Fibroblast of skin of right quadriceps (primary cell): ENCODE measurements around the gene PSD2.

Source experiments
- DNase-seq: peaks from one replicate; pipeline ENCODE4 v3.0.0-alpha.2; 2013

PSD2 gene

DNA sequence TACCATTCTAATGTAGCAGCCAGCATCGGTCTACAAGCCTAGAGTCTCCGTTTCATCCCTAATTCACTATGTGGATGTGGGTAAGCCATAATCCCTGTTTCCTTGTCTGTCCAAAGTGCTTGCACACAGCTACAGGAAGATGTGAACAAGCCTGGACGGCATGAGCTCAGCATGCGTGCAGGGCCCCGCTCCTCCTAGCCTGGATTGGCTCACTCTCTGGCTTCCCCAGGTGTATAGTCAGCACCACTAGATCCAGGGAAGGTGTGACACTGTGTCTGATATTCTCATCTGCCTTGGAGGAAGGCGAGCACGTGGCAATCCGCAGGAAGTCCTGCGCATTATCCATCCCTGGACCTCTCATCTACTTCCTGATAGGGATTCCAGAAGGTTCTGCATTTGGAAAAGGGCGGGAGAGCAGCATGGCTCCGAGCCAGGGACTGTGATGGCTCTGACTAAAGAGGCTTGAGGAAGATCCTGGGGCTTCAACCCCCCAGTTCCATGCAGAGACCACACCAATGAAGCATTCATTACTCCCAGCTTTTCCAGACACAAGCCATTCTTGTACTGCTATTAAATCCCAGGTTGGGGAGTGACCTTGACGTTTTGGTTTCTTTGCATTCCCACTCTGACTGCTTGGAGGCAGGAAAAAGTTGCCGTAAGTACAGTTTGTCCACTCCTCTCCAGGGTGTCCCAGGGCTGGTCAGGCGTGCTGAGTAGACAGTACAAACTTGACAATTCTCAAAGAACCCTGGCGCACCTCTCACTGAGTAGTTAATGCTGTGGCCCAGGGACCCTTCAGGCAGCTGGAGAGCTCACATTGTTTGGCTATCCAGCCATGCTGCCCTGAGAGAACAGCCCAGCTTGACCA, 65.6 kb downstream of the PSD2 start:
- no peak for DNase-seq

DNA sequence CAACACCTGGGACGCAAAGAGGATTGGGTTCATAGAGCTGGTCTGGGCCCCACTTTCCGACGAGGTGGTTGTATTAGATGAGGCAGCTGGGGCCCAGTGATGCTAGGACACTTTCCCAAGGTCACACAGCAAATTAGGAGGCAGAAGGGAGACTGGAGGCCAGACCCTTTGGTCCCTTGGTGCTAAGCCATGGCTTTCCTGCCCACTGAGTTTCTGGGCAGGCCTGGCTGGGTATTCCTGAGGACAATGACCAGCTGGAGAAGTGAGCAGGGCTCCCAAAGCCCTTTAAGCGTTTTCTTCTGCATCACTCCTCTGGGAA, 66.2 kb downstream of the PSD2 start:
- DNase-seq = no peak

GRCh38 chr5:139862313-139862712, 66.7 kb downstream of the PSD2 start:
- DNase-seq = peak; percentile 22

DNA sequence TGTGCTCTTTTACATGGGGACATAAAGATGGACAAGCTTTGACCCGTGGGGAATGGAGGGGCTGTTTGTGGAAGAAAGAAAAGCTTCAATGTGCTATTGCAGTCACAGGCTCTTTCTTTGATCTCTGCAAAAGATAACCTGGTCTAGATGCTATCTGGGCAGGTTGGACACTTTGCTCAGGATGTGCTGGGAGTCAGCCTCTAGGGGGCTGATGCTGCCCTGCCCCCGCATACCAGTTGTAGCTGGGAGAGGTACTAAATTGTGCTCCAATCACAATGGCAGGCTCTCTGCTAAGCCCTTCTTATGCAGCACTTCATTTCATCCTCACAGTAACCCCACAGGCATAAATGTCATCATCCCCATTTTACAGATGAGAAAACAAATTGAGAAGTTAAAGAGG, 67.2 kb downstream of the PSD2 start:
- no peak for DNase-seq

GRCh38 chr5:139863361-139863760, 67.8 kb downstream of the PSD2 start:
- DNase-seq = no peak

GRCh38 chr5:139863855-139864558, 68.4 kb downstream of the PSD2 start:
- DNase-seq = peak; percentile 41

GRCh38 chr5:139864716-139865483, 69.3 kb downstream of the PSD2 start:
- DNase-seq = no peak

GRCh38 chr5:139867109-139867508, 71.5 kb downstream of the PSD2 start:
- no peak for DNase-seq

DNA sequence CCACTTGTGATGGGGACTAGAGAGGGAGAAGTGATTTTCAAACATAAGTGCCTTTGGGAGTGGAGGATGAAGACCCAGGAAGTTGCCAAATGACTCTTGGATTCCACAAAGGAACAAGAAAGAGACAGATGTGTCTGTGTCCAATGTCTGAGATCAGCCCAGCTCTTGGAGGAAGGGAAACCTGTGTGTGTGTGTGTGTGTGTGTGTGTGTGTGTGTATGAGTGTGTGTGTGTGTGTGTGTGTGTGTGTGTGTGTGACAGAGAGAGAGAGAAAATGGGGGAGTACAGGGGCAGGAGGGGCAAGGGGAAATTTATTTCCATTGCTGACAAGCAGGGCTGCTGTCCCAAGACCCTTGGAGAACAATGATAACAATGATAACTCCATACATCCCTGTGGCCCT, 72.0 kb downstream of the PSD2 start:
- no peak for DNase-seq

- no peak for DNase-seq
Observed at GRCh38 chr5:139869042-139869790, 73.6 kb downstream of the PSD2 start.

- no peak for DNase-seq
Observed at GRCh38 chr5:139870677-139871076, 75.1 kb downstream of the PSD2 start.

- DNase-seq = no peak
Observed at GRCh38 chr5:139871614-139872013, 76.0 kb downstream of the PSD2 start.

GRCh38 chr5:139872052-139872766, 76.6 kb downstream of the PSD2 start:
- DNase-seq = no peak

- no peak for DNase-seq
Observed at GRCh38 chr5:139872851-139873794, 77.5 kb downstream of the PSD2 start.

DNA sequence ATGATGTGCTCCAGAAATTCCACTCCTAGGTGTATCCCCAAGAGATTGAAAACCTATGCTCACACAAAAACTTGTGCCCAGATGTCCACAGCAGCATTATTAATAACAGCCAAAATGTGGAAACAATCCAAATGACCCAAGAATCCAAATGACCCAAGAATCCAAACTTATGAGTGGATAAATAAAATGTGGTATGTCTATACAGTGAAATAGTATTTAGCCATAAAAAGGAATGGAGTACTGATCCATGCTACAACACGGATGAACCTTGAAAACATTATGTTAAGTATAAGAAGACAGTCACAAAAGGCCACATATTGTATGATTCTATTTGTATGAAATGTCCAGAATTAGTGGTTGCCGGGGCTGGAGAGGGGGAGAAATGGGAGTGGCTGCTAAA, 80.3 kb downstream of the PSD2 start:
- no peak for DNase-seq

GRCh38 chr5:139877129-139877597, 81.6 kb downstream of the PSD2 start:
- no peak for DNase-seq

- DNase-seq = no peak
Observed at GRCh38 chr5:139878093-139878492, 82.5 kb downstream of the PSD2 start.

GRCh38 chr5:139880416-139881142, 85.0 kb downstream of the PSD2 start:
- no peak for DNase-seq

DNA sequence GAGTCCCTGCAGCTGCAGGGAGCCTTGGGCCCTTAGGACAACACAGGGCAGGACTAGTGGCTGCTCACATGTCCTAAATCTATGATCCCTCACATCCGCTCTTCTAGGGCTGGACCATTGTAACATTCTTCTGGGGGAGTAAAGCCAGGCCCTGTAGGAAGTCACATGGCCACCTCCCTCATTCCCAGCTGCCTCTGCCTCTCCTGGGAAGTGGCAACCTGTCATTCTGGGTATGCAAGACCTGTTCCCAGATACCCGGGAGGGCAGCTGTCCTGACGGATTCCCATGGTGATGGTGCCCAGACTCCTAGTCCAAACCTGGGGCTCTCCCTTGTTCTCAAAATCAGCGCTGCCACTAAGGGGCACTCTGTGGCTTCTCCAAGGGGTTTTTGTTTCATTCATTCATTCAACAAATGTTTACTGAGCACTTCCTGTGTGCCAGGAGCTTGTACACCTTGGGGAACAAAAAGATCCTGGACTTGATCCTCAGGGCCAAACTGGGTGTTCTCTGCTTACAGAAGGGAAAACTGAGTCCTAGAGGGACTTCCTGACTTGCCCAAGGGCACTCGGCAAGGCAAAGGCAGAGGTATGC, 85.6 kb downstream of the PSD2 start:
- no peak for DNase-seq

- no peak for DNase-seq
Observed at GRCh38 chr5:139882316-139882715, 86.7 kb downstream of the PSD2 start.
